ENCODE results near the gene CENPP.

DNA sequence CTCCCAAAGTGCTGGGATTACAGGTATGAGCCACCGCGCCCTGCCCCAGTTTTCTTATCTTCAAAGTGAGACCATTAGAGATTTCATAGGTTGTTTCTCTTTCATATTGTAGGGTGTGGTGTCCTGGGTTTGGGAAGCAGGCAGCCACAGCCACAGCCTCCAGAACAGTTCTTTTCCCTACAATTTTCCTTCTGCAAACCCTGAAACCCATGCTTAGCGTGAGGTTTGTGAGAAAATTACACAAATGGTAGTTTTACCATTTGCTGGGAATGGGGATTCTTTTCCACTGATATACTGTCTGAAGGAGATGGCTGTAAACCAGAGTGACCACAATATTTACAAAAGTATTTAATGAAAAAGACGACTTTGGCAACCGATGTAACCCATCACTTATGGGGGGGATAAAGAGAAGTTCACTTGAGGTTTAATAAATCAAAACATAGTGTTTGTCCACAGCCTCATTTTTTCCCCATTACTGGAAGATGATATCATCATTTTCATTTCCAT lies 236.8 kb downstream of the CENPP start:
- TF ChIP-seq, protein P1, sequence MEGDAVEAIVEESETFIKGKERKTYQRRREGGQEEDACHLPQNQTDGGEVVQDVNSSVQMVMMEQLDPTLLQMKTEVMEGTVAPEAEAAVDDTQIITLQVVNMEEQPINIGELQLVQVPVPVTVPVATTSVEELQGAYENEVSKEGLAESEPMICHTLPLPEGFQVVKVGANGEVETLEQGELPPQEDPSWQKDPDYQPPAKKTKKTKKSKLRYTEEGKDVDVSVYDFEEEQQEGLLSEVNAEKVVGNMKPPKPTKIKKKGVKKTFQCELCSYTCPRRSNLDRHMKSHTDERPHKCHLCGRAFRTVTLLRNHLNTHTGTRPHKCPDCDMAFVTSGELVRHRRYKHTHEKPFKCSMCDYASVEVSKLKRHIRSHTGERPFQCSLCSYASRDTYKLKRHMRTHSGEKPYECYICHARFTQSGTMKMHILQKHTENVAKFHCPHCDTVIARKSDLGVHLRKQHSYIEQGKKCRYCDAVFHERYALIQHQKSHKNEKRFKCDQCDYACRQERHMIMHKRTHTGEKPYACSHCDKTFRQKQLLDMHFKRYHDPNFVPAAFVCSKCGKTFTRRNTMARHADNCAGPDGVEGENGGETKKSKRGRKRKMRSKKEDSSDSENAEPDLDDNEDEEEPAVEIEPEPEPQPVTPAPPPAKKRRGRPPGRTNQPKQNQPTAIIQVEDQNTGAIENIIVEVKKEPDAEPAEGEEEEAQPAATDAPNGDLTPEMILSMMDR (IDR thresholded peaks at IDR 0.05): no peak
- no peak for TF ChIP-seq POLR2A (IDR thresholded peaks at IDR 0.05)
